Measurements from ENCODE around the gene RNPEP.

DNA sequence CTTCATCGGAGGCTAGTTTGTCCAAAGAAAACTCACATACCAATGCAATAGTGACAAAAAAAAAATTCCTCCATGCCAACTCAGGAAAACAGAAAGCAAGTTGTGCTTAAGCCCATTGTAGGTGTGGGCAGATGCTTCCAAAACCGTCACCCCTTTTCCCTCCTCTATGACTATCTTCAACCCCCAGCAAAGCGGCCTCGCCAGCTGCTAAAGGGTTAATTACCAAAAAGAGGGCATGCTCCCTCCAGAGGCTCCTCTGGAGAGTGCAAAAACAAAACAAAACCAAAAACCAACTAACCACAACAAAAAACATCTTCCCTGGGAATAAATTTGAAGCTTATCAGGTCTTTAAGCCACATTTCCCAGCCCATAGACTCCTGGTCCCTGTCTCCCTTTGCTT, 37.3 kb upstream of the RNPEP start:
- no peak for TF ChIP-seq POLR2AphosphoS5 (IDR thresholded peaks at IDR 0.05)
- TF ChIP-seq, protein P1, sequence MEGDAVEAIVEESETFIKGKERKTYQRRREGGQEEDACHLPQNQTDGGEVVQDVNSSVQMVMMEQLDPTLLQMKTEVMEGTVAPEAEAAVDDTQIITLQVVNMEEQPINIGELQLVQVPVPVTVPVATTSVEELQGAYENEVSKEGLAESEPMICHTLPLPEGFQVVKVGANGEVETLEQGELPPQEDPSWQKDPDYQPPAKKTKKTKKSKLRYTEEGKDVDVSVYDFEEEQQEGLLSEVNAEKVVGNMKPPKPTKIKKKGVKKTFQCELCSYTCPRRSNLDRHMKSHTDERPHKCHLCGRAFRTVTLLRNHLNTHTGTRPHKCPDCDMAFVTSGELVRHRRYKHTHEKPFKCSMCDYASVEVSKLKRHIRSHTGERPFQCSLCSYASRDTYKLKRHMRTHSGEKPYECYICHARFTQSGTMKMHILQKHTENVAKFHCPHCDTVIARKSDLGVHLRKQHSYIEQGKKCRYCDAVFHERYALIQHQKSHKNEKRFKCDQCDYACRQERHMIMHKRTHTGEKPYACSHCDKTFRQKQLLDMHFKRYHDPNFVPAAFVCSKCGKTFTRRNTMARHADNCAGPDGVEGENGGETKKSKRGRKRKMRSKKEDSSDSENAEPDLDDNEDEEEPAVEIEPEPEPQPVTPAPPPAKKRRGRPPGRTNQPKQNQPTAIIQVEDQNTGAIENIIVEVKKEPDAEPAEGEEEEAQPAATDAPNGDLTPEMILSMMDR (IDR thresholded peaks at IDR 0.05) = no peak

Data from upper lobe of left lung (tissue), 4 donors.